HepG2 (cell line): Measurements from ENCODE around the gene KRT33A. TPM values are rescaled to one million over a fixed set of nuclear protein-coding genes. Genes with fewer than 3 reads are reported as not detected.
A peak's percentile ranks its signal among the peaks of the same experiment; 100 is the strongest.

Experiments
- ARID4A ChIP-seq: sonication (generic); formaldehyde crosslinking; IDR thresholded peaks from 2 replicates; pipeline ENCODE4 v1.5.0; 2020; ENCODE audit warnings: mild to moderate bottlenecking, missing genetic modification reagents, borderline replicate concordance
- ATF1 ChIP-seq: IDR thresholded peaks from 2 replicates; pipeline ENCODE4 v1.6.1; 2016; ENCODE audit warnings: mild to moderate bottlenecking, control low read depth
- ATM ChIP-seq: fragments of 450-650 bp; IDR thresholded peaks from 2 replicates; pipeline ENCODE4 v1.7.1; 2017; ENCODE audit warnings: mild to moderate bottlenecking, borderline replicate concordance
- HHEX ChIP-seq: IDR thresholded peaks from 2 replicates; pipeline ENCODE4 v1.6.1; 2016; ENCODE audit warnings: control low read depth
- HMGXB3 ChIP-seq: sonication (generic); formaldehyde crosslinking; IDR thresholded peaks from 2 replicates; pipeline ENCODE4 v1.4.0; 2020; ENCODE audit warnings: missing genetic modification reagents, borderline replicate concordance
- KLF13 ChIP-seq: sonication (generic); formaldehyde crosslinking; IDR thresholded peaks from 2 replicates; pipeline ENCODE4 v1.4.0; 2020; ENCODE audit warnings: mild to moderate bottlenecking, missing genetic modification reagents
- KLF9 ChIP-seq: IDR thresholded peaks from 2 replicates; pipeline ENCODE4 v1.6.1; 2016; ENCODE audit warnings: low read depth
- LBX2 ChIP-seq: sonication (generic); formaldehyde crosslinking; IDR thresholded peaks from 2 replicates; pipeline ENCODE4 v1.5.0; 2020; ENCODE audit warnings: missing genetic modification reagents, mild to moderate bottlenecking, borderline replicate concordance
- NFKBIZ ChIP-seq: IDR thresholded peaks from 2 replicates; pipeline ENCODE4 v1.6.1; 2018; ENCODE audit warnings: missing genetic modification reagents, missing compliant biosample characterization
- PITX1 ChIP-seq: sonication (generic); formaldehyde crosslinking; IDR thresholded peaks from 2 replicates; pipeline ENCODE4 v1.5.1; 2020; ENCODE audit warnings: mild to moderate bottlenecking, missing genetic modification reagents
- RFX5 ChIP-seq: IDR thresholded peaks from 2 replicates; pipeline ENCODE4 v1.6.1; 2011; ENCODE audit warnings: low read depth, low read length, improper control_type of control experiment
- SP4 ChIP-seq: sonication (generic); formaldehyde crosslinking; IDR thresholded peaks from 2 replicates; pipeline ENCODE4 v1.8.1; 2023; ENCODE audit warnings: mild to moderate bottlenecking, missing genetic modification reagents
- TRIM22 ChIP-seq: fragments of 450-650 bp; IDR thresholded peaks from 2 replicates; pipeline ENCODE4 v1.6.1; 2017
- ZNF558 ChIP-seq: sonication (generic); formaldehyde crosslinking; IDR thresholded peaks from 2 replicates; pipeline ENCODE4 v1.9.0; 2022; ENCODE audit warnings: mild to moderate bottlenecking, missing genetic modification reagents, borderline replicate concordance
- ZNF639 ChIP-seq: conservative IDR thresholded peaks from 2 replicates; pipeline ENCODE4 v1.6.1; 2018; ENCODE audit warnings: missing genetic modification reagents
- polyA plus RNA-seq, 8 experiments: library from polyadenylated mRNA; depleted of rRNA in 3 of 8; stranded (reverse) in 7 of 8; unstranded in 1 of 8; fragments of >200 nt; fragmentation: Illumina TruSeq in 4 of 8; extraction: Trizol in 4 of 8; gene quantifications; 2 replicates each; pipeline versions ENCODE4 v1.2.1 to v1.2.3, GENCODE V29; 2011 to 2016; ENCODE audit warnings: low read depth in 4 of 8, missing spikeins in 1 of 8, mixed read lengths in 1 of 8; ENCODE audit not compliant: insufficient read depth in 1 of 8
- total RNA-seq, 5 experiments: library from RNA; depleted of rRNA; stranded (reverse); fragments of >200 nt; fragmentation: Illumina TruSeq; extraction: Trizol; gene quantifications; 2 replicates each; pipeline ENCODE4 v1.2.3, GENCODE V29; 2016; ENCODE audit warnings: low read depth in 1 of 5

KRT33A gene
- total and polyA plus RNA-seq, 2 of the 13 experiments (the other 11 are each of a cell fraction or from before 2014, with no cell fraction given), result not detected

GRCh38 chr17:41329279-41329948, 21.2 kb downstream of the KRT33A start (continued):
- TF ChIP-seq ARID4A (CRISPR knock-in tag) (no peak), ZNF558 (CRISPR knock-in tag) (no peak), ATF1 (CRISPR knock-in tag) (no peak), KLF9 (no peak), PITX1 (CRISPR knock-in tag) (peak; percentile 31; the same call in 1 of the 2 replicates), SP4 (no peak), ATM (no peak), ZNF639 (no peak), RFX5 (no peak), KLF13 (CRISPR knock-in tag) (no peak), NFKBIZ (CRISPR knock-in tag) (no peak), LBX2 (no peak), HHEX (CRISPR knock-in tag) (0 out of 2 replicates have a peak, but pooled peaks have one; percentile 15), HMGXB3 (CRISPR knock-in tag) (no peak), TRIM22 (no peak)
